ENCODE measurements around the gene IMP4. TPM values are rescaled to one million over a fixed set of nuclear protein-coding genes. Genes with fewer than 3 reads are reported as not detected.
A peak's percentile ranks its signal among the peaks of the same experiment; 100 is the strongest.

The IMP4 gene
- total RNA-seq, 1 experiment from 2014 or later: 223 TPM

DNA sequence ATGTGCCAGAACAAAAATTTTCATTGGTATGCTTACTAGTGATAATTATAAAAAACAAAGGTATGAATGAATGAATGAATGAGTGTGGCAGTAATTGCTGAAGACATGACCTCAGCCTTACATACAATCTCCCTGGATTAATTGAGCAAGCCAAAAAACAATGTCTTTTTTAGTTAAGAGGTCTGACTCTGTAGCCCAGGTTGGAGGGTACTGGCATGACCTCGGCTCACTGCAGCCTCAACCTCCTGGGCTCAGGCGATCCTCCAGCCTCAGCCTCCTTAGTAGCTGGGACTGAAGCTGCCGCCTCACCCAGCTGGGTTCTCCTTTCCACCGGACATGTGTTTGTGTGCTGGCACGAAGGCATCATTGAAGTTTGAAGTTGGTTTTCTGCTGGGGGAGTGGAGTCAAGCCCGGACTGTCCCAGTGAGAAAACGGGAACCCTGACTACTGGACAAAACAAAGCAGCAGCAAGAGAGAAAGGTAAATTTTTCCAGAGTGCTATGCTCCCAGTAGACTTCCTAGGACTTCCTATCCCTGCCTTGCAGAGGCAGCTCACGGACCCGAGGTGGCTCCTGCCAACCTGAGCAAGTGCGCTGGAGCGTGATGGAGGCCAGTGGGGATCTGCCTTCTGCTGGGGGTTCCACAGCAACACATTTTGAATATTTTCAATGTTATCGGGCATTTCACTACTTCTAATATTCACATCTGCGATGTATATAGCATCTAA lies 6.4 kb upstream of the IMP4 start:
- no peak for DNase-seq (ENCODE audit: low read depth)

DNA sequence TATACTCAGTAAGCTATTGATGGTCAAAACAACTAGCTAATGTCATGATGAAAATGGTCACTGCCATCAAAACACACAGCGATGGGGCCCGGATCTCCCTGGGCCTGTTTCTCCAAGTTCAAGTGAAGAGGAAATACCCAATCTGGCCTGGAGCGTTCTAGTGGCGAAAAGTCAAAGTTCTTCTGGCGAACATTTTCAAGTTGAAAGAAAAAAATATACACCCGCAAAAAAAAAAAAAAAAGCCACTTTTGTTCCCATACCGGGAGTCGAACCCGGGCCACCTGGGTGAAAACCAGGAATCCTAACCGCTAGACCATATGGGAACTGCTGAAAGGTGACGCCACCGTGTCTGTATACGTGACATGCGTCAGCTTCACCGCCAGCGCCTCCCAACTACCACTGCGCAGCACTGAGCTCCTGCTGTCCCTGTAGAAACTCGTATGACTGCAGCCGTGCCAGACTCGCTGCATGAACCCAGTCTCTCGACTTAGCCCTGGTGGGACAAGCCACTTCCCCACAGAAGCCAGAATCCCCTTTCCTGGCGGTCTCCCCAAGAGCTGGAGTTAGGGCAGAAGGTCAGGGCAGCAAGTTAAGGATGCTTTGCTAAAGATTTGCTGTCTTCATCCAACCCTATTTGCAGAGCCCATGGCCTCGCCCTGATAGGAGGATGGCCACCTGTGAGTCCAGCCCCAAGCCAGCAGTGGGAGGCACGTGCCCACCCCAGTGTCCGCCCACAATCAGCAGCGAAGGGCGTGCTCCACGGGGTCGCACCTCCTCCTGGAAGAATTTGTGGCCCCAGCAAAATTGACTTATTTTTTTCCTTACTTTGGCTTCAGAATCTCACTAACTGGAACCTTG lies 5.6 kb upstream of the IMP4 start:
- DNase-seq (ENCODE audit: low read depth): no peak

DNA sequence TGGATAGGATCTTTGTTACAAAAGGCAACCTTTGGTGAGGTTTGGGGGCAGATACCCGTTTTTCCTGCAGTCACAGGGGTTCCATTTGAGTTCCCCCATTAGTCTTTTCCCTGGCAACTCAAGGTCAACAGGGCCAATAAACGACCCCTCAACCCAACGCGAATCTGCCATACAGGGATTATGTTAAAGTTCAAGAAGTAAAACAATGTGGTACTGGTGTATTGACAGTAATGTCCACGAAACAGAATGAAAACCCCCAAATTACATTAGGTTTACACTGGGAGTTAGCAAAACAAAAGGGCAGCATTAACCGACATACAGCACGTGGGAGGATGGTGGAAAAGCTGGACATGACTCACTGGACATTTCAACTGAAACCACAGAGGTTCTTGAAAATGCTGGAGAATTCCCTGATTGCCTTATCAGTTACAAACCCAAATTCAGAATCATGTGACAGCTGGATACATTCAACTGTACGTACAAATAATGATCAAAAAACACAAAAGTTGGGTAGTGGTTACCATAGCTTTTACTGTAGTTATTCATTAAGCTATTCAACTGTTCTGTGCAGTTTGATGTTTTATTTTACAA lies 4.9 kb upstream of the IMP4 start:
- DNase-seq (ENCODE audit: low read depth): peak; percentile 37

DNA sequence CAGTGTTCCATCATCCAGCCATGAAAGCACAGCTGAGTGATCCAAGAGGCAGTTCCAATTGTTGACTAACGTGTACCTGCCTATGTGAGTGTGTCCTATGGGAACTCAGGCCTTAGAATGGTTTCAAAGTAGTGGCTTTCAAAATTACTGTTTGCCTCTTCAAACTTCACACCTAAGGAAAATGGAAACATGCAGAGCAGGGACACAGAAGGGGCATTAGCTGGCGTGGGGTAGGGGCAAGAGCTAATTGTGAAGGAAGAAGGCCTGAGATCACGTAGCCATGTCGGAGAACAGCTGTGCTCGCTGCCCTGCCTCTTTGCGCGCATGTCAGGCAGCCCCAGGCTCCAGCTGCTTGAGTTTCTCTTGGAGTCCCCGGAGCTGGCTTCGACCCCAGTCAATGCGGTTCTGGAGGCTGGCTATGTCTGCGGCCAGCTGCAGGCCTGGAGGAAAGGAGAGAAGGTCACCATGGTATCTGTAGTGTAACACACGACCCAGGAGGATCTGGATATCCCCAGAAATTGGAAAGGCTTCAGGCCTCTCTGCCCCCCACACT lies 3.8 kb upstream of the IMP4 start:
- no peak for DNase-seq (ENCODE audit: low read depth)

DNA sequence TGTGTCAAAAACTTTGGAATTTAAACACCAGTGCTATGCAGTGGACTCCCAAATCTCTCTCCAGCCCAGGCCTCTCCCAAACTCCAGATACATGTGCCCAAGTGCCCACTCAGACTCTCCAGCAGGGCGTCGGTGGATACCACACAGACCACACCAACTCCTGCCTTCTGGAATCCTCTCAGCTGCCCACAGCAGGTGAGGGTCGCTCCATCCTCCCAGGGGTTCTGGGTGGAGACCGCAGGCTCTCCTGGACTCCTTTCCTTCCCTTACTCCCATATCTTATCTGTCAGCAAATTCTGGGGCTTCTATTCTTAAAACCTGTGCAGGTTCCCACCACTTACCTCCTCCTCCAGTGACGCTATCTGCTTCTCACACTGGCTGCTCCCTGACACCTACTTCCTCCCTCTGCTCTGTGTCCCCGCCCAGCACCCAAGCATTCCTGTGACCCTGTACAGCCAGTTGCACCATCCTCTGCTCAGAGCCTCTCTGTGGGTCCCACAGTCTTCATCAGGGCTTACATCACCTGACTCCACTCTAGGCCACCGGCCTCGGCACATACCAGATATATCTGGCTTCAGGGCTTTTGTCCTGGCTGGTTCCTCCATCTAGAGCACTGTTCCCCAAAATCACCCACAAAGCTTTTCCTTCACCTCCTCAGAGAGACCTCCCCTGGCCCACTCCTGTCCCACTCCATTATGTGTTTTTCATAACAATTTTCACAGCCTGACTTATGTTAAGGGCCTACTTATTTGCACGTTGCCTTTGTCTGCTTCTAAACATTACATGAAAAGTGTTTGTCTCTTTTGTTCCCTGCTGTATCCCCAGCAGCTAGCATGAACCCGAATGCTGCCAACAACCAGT lies 2.6 kb upstream of the IMP4 start:
- no peak for DNase-seq (ENCODE audit: low read depth)

DNA sequence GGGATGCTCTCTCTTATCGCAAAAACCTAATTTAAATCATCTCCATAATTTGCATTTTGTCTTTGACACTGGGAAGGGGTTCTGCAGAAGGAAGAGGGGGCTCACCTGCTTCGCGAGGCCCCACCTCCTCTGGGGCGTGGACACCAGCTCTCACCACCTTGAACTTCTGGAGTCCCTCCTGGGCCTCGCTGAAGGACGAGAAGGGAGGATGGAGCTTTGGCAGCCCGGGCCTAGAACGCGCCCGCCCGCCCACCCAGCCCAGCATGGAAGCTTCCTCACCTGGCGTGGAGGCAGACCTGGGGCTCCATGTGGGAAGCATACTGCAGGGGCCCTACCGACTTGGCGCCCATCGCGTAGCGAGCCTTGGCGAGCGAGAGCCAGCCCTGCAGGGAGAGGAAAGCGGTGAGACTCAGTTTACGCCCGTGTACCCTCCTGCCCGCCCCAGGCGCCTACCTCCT lies 1.1 kb upstream of the IMP4 start:
- no peak for DNase-seq (ENCODE audit: low read depth)

DNA sequence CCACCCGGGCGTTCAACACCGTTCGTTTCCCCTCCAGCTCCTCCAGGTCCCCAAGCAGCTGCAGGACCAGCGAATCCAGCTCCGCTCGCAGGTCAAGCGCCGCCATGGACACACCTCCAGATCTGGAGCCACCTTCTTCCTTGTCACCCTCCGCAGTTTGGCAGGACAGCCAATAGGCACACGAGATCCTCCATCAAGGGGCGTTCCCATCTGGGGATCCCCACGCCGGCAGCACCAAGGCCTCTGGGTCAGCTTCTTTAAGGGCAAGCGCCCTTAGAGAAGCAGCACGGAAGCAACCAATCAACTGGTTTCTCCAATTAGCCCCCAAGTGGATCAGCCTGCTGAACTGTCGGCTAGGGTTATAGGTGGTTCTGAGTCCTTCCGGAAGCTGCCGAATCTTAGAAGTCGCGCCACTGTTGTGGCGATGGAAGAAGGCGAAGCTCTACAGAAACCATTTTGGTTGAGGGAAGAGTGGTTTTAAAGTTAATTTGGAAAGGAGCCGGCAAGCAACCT lies 621 bp upstream of the IMP4 start:
- peak; percentile 93 for DNase-seq (ENCODE audit: low read depth)

DNA sequence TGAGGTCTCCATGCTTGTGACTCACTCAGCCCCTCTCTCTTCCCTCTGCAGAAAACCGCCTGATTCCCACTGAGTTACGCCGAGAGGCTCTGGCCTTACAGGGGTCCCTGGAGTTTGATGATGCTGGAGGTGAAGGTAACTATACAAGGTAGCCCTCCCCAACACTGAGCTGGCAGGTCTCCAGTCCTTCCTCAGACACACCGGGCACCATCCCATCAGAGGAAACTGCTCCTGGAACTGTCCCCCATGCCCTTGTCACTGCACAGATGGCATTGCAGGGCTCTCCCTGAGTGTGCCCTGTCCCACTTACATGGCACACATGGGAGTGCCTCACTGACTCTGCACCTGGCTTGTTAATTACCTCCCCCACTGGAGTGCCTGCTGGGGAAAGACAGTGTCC lies 1.9 kb downstream of the IMP4 start:
- no peak for DNase-seq (ENCODE audit: low read depth)

DNA sequence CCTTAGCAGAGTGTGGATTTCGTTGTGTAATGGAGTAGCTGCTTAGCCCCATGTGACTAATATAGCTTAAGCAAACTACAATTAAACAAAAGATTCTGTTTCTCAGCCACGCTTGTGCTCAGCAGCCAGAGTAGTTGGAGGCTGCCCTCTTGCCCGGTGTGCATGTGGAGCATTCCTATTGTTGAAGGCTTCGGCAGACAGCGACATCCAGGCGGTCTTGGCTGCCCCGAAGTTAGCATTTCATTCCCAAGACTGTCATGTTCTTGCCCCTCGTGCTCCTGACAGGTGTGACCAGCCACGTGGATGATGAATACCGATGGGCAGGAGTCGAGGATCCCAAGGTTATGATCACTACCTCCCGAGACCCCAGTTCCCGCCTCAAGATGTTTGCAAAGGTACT lies 2.4 kb downstream of the IMP4 start:
- no peak for DNase-seq (ENCODE audit: low read depth)

DNA sequence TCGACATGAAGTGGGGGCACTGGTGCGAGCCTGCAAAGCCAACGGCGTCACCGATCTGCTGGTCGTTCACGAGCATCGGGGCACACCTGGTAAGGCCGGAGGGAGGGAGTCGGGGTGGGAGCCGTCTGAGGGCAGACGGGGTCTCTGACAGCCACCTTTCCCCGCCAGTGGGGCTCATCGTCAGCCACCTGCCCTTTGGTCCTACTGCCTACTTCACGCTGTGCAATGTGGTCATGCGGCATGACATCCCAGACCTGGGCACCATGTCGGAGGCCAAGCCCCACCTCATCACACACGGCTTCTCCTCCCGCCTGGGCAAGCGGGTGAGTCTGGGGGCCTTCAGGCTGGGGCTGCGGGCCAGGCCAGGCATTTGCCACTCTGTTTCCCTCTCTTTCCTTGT lies 2.9 kb downstream of the IMP4 start:
- no peak for DNase-seq (ENCODE audit: low read depth)

DNA sequence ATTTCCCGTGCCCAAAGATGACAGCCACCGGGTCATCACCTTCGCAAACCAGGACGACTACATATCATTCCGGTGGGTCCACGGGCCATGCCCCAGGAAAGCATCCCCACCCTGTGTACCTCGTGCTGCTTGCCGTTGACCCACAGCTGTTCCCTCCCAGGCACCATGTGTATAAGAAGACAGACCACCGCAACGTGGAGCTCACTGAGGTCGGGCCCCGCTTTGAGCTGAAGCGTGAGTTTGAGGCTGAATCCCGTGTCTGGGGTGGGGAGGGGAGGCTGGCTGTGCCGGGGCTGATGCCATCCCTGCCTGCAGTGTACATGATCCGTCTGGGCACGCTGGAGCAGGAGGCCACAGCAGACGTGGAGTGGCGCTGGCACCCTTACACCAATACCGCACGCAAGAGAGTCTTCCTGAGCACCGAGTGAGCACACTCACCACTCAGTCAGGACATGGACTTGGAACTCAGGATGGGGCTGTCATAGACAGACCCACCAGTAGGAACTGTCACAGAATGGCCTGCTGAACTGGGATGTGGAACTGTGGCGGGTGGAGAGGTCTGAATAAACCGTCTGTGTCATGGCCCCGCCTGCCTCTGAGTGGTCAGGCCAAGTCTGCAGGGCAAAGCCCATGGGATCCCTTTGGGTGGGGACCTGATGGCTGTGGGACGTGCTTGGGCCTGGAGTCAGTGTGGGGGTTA lies 3.5 kb downstream of the IMP4 start:
- DNase-seq (ENCODE audit: low read depth): no peak

DNA sequence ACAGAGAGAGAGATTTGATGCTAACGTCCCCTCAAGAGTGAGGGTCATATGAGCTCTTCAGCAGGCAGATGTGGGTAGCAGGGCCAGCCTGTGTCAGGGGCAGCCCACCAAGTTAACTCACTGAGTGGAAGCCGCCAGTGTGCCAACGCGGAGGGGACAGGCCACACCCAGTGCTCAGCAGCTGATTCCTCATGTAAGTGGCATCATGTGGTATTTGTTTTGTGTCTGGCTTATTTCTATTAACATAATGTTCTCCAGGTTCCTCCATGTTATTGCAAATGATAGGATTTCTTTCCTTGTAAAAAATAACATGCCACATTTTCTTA lies 4.0 kb downstream of the IMP4 start:
- no peak for DNase-seq (ENCODE audit: low read depth)

DNA sequence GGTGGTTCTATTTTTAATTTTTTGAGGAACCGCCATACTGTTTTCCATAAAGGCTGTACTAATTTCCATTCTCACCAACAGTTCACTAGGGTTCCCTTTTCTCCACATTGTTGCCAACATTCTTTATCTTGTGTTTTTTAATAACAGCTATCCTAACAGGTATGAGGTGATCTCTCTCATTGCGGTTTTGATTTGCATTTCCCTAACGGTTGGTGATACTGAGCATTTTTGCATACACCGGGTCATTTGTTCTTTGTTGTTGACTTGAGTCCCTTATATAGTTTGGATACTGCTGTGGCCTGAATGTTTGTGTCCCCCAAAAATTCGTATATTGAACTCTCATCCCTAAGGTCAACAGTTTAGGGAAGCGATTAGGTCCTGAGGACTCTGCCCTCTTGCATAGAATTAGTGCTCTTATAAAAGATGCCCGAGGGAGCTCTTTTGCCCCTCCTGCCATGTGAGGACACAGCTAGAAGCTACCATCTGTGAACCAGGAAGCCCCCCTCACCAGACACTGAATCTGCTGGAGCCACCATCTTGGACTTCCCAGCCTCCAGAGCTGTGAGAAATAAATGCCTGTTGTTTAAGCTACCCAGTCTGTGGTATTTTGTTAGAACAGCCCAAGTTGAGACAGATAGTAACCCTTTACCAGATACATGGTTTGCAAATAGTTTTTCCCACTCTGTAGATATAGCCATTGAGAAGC lies 4.7 kb downstream of the IMP4 start:
- DNase-seq (ENCODE audit: low read depth): no peak

DNA sequence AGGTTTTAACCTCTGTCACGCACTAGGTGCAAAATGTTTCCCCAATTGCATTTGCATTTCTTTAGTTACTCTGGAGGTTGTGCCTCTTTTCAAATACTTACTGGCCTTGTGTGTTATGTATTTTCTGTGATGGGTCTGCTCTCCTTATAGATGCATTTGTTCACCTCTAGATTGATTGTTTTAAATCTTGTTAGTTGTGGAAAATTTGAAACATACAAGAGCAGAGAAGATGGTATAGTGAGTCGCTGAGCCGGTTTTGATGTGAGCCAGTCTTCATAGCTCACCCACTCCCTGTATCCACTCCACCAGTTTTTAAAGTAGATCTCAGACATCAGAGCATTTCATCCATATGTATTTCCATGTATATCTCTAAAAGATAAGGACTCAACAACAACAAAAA lies 6.5 kb downstream of the IMP4 start:
- DNase-seq (ENCODE audit: low read depth): no peak

DNA sequence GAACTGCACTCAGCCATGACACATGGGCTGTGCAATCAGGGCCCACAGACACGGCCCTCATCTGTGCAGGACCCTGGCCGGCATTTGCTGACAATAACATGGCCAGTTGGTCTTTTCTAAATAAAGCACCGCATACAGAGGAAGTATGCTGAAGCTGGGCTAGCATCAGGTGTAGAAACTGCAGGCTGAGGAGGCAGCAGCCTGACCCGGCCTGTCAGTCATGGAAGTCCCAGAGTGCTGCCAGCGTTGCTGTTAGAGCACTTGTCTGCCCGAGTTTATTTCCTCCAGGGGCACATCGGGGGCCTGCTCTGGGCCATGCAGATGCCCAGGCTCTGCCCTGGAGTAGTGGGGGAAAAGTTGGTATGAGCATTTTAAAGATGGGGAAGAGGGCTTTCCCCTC lies 9.0 kb downstream of the IMP4 start:
- DNase-seq (ENCODE audit: low read depth): no peak

DNA sequence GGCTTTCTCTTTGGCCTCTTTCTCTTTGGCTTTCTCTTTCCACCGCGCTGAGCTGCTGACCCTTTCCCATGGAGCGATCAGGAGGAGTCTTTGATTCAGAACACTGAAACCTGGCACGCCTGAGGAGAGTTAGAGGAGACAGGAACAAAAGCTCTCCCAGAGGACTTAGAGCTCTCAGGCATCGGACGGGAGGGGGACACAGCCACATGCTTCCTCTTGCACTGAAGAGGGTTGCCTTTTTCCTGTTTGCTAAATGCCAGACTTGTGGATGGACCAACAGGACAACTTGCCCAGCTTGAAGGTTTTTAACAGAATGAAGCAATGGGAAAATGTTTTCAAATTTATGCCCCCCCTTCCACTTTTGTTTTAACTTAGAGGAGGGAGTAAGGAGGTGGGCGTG lies 9.5 kb downstream of the IMP4 start:
- no peak for DNase-seq (ENCODE audit: low read depth)

DNA sequence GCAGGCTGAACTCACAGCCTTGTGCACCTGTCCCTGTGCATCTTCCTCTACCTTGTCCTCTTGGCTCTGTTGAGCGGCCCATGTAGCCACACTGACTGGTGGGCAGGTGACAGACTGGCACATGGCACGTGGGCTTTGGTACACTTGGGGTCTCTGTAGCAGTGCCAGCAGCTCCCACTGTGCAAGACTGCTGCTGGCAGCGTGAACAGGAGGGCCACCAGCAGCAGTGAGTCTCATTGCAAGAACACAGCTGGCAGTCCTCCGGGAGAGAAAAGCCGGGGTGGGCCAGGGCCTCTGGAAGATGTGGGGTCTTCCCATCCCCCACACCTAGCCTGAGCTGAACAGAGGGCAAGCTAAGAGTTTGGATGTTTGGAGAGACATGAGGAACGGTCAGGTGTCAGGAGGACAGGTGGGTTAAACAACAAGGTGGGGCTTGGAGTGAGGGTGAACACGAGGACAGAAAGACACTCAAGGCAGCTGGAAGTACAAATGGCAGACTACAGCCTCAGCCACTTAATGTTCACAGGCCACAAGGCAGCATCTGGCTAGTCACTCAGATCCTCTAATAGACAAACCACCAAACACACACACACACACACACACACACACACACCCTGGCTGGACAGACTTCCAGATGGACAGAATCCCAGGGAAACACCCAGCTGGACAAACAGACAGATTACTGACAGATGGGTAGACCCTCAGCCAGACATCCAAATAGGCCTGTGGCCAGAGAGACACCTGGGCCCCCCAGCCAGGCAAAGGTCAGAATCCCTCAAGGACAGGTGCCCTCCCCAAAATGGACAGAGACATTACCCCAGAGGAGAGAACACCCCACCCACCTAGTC lies 10.8 kb downstream of the IMP4 start:
- DNase-seq (ENCODE audit: low read depth): no peak

DNA sequence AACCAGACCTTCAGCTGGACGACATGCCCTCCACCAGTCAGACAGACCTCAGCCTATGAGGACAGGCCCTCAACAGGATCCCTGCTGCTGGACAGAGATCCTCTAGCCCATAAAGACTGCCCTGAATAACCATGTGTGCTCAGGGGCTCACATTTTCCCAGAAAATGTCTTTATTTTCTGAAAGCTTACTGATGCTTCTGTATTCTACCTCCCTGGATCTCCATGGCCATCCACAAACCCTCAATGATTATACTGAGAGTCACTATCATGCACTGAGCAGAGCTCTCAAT lies 11.4 kb downstream of the IMP4 start:
- no peak for DNase-seq (ENCODE audit: low read depth)

DNA sequence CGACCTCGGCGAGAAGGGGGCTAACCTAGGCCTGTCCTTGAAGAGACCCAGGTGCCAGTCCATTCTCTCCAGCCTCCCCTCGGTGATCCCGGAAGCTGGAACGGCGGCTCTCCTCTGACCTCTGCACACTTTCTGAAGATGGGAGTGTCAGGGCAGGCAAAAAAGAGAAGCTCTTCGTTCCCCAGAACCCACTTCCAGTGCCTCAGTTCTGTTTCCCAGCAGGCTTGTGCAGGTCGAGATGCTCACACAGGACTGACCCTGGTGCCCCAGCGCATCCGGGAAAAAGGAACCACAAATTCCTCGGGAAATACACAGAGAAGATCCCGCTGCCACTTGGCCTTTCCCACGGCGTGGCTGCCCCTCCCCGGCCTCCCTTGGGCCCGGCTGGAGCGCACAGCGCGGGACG lies 12.5 kb downstream of the IMP4 start:
- DNase-seq (ENCODE audit: low read depth): no peak
